HG03575 (cell line): Measurements from ENCODE around the gene CACNB3.

Experiments
- ATAC-seq: cut with Tn5 transposase; IDR thresholded peaks from one replicate; pipeline ENCODE4 v1.9.1; 2021; ENCODE audit not compliant: unreplicated experiment, insufficient number of reproducible peaks, low FRiP score; ENCODE audit errors: extremely low read depth

Gene CACNB3

DNA sequence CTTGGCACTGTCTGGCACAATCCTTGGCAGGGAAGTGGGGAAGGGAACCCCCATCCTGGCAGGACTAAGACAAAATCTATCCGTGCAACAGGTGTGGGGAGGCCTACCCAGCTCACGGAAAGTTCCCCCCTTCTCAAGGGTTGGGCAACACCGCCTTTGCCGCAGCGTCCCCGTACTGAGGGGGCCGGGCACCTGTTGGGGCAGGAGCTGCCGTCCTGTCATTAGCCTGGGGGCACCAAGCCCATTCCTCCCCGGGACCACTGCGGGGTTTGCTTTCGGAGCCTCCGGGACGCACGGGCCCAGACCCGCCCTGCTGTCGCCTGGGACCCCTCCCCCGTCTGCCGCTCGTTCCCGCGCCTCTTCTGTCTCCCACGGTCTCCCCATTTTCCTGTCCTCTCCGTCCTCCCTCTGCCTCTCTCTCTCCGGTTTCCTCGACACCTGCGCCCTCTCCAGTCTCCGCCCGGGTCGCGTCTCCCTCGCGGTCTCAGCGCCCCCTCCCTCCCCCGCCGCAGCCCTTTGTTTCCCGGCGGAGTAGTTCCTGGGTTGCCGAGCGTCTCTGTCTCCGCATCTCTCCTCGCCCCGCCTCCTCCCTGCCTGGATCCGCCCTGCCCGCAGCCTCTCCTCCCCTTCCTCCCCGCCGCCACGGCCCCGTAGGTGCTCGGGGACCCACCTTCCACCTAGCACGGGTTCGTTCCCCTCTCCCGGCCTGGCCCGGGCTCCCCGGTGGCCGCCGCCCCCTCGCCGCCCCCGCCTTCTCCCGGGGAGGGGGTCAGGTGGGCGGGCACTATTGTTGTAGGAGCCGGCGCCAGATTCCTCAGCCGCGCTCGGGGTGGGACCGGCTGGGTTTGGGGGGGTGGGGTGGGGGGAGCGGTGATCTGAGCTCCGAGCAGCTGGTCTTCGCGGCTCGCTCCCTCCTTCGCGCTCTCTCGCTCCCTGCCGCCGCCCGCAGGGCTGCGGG lies at the start of gene CACNB3:
CACNB3 (plus strand) TSS at position 624 of the 958 bp plus-strand sequence. CDS start 434 bp downstream, outside the sequence.
- ATAC-seq = no peak

- no peak for ATAC-seq
Observed at GRCh38 chr12:48768736-48769135, 49.6 kb upstream of the CACNB3 start.

- ATAC-seq = no peak
Observed at GRCh38 chr12:48770756-48771155, 47.5 kb upstream of the CACNB3 start.

GRCh38 chr12:48771588-48772112 lies 46.6 kb upstream of the CACNB3 start:
- ATAC-seq = no peak

- no peak for ATAC-seq
Observed at GRCh38 chr12:48773686-48774085, 44.6 kb upstream of the CACNB3 start.

- no peak for ATAC-seq
Observed at GRCh38 chr12:48774516-48774915, 43.8 kb upstream of the CACNB3 start.

DNA sequence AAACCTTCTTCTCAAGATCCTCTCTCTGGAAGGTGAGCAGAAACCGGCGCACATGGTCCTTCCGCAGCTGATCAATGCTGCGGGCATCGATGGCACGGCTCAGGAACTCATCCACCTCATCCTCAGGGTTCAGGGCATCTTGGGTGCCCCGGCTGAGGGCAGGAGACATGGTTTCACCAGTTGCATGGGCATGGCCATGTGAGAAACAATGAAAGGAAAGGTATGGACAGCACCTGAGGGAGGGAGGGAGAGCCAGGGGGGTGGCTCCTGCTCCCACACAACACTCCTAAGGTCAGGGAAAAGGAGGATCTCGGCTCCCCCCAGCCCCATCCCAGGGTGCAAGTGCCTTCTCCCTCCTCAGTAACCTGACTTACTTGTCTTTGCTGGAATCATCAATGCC lies 43.0 kb upstream of the CACNB3 start:
- no peak for ATAC-seq

DNA sequence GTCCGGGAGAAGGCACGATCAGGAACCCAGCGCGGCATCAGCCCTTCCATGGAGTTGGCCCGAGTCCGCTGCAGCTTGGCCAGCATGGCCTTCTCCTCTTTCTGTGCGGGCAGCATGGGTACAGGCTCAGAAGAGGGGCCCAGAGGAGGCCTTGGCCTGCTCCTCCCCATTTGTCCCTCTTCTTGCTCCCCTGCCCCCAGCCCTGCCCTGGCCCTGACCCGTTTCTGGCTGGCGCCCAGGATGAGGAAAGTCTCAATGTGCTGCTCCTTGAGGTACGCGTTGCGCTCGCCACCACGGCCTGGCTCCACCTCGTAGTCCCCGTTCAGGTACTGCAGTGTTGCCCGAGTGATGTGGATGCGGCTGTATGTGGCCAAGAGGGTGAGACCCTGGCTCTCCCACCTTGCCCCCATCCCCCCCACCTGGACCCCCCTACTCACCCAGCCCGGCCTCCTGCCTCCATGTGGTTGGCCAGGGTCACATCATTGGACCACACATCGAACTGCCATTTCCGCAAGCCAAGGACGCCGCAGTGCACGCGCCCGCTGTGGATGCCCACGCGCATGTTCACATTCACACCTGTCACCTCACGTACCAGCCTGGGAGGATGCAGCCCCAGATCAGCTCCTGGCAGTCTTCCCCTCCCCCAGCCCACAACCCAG lies 42.2 kb upstream of the CACNB3 start:
- no peak for ATAC-seq

DNA sequence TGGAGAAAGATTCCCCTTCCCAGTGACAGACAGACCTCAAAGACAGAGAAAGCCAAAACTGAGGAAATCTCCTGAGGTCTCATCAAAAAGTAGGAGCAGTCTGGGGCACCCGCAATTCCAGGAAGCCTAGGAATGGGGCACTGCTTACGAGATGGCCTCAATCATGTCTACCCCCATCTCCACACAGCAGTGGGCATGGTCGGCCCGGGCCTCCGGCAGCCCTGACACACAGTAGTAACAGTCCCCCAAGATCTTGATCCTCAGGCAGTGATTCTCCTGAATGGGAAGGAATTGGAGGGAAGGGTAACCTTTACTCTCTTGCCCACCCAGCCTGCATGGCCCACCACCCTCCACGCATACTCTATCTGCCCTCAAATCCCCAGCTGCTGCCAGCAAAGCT lies 41.3 kb upstream of the CACNB3 start:
- no peak for ATAC-seq

- no peak for ATAC-seq
Observed at GRCh38 chr12:48777501-48778400, 40.5 kb upstream of the CACNB3 start.

DNA sequence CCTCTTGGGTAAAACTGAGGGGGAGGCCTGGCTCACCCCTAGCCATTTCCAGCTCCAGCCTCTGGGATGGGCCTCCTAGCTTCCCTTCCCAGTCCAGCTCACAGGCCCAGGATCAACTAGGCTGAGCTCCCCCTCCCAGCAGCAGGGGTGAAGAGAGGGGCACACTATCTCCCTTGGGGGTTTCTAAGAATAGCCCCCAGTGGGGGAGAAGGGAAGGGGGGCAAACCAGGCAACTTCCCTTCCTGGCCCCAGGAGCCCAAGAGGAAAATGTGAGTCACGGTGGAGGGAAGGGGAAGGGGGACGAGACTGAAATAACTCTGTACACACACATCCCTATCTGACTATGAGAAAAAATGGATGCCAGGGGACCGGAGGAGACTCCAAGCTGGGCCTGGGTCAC lies 38.4 kb upstream of the CACNB3 start:
- ATAC-seq = no peak

DNA sequence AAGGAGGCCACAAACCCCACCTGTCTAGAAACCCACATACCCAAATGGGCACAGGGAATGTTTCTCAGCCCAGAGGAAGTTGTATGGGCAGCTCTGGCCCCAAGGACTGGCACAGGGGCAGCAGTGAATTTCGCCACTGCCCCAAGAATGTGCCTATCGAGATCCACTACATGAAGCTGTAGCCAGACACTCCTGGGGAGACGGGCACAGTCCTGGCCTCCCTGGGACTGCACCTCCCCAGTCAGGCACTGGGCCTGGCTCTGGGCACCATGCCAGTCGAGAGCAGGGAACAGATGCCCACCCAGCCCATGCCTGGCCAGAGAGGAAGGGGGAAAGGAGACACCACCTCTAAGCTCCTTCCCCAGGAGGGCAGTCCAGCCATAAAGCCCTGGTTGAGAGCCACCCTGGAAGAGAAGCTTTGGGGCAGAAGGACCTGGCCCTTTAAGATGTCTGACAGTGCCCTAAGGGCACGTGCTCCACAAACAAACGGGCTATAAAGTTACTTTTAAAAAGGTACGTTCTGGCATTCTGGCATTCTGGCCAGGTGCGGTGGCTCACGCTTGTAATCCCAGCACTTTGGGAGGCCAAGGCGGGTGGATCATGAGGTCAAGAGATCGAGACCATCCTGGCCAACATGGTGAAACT lies 37.8 kb upstream of the CACNB3 start:
- ATAC-seq = no peak

DNA sequence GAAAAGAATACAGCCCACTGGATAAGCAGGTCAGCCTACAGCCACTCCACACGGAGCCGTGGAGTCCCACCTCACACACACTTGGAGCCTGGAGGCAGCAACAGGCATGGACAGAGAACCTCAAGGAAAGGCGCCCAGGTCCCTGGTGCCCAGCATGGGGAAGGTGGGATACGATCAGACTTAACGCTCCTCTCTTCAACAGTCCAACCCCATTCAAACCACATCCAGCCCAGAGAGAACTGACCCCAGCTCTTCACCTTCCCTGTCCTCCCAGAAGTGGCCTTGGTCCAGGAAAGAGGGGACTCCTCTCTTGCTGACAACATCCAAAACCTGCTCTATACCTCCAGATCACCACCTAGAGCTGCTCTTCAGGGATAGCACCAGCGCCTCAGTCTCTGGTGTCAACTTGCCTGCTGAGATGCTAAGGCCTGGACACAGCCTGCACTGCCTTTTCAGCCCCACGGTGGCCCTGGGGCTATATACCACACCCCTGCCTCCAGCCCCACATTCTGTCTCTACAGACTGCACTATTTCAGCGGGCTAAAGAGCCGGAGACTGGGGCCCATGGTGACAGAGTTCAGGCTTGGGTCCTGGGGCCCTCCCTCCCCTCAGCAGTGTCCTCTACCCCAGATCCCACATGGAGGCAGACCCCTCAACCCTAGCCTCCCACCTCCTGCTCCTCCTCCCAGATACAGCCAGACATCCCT lies 36.4 kb upstream of the CACNB3 start:
- no peak for ATAC-seq

DNA sequence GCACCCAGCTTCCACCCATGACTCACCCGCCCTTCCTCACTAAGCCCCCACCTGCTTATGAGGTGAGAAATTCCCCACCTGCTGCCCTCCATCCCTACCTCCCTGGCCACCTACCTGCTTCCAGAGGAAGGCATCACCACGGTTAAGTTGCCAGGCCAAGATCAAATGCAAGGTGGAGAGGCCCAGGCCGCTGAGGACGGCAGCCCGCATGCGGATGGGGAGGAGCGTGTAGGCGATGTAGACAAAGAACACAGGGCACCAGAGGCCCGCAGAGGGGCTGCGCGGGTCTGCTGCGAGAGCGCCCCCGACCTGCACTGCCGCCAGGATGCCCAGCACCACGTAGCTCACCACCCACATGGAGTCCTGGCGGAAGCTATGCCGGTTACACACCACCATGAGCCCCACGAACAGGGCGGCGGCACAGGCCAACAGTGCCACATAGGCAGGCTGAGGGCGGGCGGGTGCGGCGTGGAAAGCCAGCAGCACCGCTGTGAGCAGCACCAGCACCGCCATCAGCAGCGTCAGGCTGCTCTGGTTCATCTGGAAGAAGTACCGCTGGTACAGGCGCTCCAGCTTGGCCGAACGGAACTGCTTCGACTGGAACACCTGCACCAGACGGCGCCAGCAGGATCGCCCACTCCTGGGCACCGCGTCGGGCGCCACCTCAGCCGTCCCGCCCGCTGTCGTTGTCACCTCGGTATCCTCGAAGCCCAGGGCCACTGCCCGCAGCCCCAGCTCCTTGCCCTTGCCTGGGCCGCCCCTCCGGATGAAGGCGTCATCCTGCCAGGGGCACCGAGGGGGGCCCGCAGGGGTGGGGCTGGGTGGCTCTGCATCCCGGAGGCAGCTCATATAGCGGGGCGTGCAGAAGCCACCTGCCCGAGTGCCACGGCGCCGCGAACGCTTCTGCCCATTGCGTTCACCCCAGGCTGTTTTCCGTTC lies 35.6 kb upstream of the CACNB3 start:
- no peak for ATAC-seq

- ATAC-seq = no peak
Observed at GRCh38 chr12:48783432-48783831, 34.9 kb upstream of the CACNB3 start.

DNA sequence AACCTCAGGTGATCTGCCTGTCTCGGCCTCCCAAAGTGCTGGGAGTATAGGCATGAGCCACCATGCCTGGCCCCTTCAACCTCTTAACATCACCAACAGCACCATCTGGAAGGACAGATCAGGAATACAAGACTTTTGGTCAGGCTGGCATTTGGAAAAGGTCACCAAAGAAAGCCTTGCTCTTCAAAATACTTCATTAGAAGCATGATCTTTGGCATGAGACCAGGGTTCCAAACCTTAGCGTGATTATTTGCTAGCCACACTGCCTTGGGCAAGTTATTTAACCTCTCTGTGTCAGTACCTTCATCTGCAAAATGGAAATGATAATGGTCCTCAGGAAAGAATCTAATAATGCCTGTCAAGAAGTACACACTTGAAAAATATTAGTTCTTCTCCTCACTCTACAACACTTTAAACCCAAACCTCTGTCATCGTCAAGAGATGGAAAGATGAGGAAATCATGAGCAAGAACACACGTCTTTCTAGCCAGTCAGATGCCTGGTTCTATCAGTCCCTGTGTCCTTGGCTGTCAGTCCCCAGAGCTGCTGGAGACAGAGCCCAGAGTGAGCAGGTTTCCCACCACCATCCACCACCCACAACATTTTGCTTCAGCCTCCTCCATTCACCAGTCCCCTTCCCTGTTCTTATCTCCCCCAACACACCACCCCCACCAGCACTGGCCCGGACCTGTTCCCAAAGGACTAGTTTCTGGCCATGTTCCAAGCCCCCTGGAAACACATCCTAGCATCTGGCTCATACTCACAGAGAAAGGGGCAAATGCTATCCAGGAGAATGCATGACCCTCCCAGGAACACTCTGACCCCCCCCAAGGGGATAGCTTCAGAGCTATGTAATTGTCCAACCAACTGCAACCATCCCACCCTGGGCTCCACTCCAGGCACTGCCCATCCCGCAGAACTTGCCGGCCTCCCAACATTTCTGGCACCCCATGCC lies 31.4 kb upstream of the CACNB3 start:
- no peak for ATAC-seq
